ENCODE data around the gene ARFGAP2.

Gene ARFGAP2

DNA sequence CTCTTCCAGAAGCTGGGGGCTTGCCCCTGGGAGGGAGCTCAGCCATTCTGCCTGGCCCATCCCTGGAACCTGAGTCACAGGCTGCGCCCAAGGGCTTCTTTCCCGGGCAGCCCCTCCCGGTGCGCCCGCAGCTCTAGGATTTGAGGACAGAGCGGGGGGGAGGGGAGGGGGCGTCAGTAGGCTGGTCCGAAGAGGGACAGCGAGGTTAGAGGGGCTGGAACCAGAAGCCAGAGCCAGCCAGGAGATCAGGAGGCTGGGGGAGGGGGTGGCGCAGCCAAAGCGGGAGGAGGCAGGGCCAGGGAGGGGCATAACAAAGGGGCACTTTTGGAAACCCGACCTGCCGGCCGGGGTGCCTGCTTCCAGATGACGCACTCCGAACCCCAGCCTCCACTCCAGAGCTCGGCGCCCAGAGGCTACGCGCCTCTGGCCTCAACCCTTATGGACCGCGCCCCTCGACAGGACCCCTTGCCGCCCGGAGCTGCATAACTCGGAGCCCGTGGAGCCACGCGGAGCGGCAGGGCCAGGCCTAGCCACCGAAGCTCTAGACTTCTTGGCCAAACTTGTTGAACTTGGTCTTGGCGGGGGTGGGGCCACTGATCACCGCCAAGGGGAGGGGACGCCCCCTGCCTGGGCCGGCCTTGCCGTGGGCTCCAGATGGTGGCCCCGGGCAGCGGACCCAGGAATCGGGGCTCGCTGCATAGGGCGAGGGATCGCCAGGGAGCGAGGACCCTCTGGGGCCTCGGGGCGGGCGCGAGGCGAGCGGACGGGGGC lies 8.8 kb upstream of the ARFGAP2 start (continued):
- TF ChIP-seq, protein P1, sequence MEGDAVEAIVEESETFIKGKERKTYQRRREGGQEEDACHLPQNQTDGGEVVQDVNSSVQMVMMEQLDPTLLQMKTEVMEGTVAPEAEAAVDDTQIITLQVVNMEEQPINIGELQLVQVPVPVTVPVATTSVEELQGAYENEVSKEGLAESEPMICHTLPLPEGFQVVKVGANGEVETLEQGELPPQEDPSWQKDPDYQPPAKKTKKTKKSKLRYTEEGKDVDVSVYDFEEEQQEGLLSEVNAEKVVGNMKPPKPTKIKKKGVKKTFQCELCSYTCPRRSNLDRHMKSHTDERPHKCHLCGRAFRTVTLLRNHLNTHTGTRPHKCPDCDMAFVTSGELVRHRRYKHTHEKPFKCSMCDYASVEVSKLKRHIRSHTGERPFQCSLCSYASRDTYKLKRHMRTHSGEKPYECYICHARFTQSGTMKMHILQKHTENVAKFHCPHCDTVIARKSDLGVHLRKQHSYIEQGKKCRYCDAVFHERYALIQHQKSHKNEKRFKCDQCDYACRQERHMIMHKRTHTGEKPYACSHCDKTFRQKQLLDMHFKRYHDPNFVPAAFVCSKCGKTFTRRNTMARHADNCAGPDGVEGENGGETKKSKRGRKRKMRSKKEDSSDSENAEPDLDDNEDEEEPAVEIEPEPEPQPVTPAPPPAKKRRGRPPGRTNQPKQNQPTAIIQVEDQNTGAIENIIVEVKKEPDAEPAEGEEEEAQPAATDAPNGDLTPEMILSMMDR (tag by site-specific recombination; IDR thresholded peaks at IDR 0.05): no peak
- TF ChIP-seq GLI2 (tag by site-specific recombination; IDR thresholded peaks at IDR 0.05; ENCODE audit: borderline replicate concordance, low read depth): no peak
- TF ChIP-seq, protein P2, sequence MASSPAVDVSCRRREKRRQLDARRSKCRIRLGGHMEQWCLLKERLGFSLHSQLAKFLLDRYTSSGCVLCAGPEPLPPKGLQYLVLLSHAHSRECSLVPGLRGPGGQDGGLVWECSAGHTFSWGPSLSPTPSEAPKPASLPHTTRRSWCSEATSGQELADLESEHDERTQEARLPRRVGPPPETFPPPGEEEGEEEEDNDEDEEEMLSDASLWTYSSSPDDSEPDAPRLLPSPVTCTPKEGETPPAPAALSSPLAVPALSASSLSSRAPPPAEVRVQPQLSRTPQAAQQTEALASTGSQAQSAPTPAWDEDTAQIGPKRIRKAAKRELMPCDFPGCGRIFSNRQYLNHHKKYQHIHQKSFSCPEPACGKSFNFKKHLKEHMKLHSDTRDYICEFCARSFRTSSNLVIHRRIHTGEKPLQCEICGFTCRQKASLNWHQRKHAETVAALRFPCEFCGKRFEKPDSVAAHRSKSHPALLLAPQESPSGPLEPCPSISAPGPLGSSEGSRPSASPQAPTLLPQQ (tag by site-specific recombination; IDR thresholded peaks at IDR 0.05): 0 out of 2 replicates have a peak, but pooled peaks have one; percentile 49
- no peak for TF ChIP-seq ZNF221 (tag by site-specific recombination; IDR thresholded peaks at IDR 0.05; ENCODE audit: borderline replicate concordance)
- TF ChIP-seq MZF1 (tag by site-specific recombination; IDR thresholded peaks at IDR 0.05; ENCODE audit: borderline replicate concordance): no peak
- TF ChIP-seq, protein P3, sequence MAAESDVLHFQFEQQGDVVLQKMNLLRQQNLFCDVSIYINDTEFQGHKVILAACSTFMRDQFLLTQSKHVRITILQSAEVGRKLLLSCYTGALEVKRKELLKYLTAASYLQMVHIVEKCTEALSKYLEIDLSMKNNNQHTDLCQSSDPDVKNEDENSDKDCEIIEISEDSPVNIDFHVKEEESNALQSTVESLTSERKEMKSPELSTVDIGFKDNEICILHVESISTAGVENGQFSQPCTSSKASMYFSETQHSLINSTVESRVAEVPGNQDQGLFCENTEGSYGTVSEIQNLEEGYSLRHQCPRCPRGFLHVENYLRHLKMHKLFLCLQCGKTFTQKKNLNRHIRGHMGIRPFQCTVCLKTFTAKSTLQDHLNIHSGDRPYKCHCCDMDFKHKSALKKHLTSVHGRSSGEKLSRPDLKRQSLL (tag by site-specific recombination; IDR thresholded peaks at IDR 0.05): no peak; the same call in 1 of the 2 replicates
- TF ChIP-seq, protein P4, sequence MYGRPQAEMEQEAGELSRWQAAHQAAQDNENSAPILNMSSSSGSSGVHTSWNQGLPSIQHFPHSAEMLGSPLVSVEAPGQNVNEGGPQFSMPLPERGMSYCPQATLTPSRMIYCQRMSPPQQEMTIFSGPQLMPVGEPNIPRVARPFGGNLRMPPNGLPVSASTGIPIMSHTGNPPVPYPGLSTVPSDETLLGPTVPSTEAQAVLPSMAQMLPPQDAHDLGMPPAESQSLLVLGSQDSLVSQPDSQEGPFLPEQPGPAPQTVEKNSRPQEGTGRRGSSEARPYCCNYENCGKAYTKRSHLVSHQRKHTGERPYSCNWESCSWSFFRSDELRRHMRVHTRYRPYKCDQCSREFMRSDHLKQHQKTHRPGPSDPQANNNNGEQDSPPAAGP (tag by site-specific recombination; IDR thresholded peaks at IDR 0.05): peak; percentile 75
- no peak for TF ChIP-seq ZNF654 (tag by site-specific recombination; IDR thresholded peaks at IDR 0.05; ENCODE audit: low read depth)
- TF ChIP-seq ZBTB7A (tag by site-specific recombination; IDR thresholded peaks at IDR 0.05; ENCODE audit: low read depth): no peak
- TF ChIP-seq WT1 (tag by site-specific recombination; IDR thresholded peaks at IDR 0.05): peak; percentile 37; the same call in 1 of the 2 replicates
- TF ChIP-seq ZNF223 (tag by site-specific recombination; IDR thresholded peaks at IDR 0.05): no peak
- TF ChIP-seq, protein P5, sequence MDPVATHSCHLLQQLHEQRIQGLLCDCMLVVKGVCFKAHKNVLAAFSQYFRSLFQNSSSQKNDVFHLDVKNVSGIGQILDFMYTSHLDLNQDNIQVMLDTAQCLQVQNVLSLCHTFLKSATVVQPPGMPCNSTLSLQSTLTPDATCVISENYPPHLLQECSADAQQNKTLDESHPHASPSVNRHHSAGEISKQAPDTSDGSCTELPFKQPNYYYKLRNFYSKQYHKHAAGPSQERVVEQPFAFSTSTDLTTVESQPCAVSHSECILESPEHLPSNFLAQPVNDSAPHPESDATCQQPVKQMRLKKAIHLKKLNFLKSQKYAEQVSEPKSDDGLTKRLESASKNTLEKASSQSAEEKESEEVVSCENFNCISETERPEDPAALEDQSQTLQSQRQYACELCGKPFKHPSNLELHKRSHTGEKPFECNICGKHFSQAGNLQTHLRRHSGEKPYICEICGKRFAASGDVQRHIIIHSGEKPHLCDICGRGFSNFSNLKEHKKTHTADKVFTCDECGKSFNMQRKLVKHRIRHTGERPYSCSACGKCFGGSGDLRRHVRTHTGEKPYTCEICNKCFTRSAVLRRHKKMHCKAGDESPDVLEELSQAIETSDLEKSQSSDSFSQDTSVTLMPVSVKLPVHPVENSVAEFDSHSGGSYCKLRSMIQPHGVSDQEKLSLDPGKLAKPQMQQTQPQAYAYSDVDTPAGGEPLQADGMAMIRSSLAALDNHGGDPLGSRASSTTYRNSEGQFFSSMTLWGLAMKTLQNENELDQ (tag by site-specific recombination; IDR thresholded peaks at IDR 0.05; ENCODE audit: low read depth): no peak
- TF ChIP-seq ZNF76 (tag by site-specific recombination; IDR thresholded peaks at IDR 0.05; ENCODE audit: borderline replicate concordance, low read depth): no peak
- no peak for TF ChIP-seq ZNF843 (tag by site-specific recombination; IDR thresholded peaks at IDR 0.05)
- no peak for TF ChIP-seq ZNF146 (tag by site-specific recombination; IDR thresholded peaks at IDR 0.05)
- no peak for TF ChIP-seq ZNF324 (tag by site-specific recombination; IDR thresholded peaks at IDR 0.05)
- TF ChIP-seq ZNF19 (tag by site-specific recombination; IDR thresholded peaks at IDR 0.05; ENCODE audit: low read depth): no peak
- no peak for TF ChIP-seq ZNF792 (tag by site-specific recombination; IDR thresholded peaks at IDR 0.05)
- TF ChIP-seq ZEB2 (tag by site-specific recombination; IDR thresholded peaks at IDR 0.05): peak; percentile 34; the same call in 1 of the 2 replicates
- TF ChIP-seq MYNN (tag by site-specific recombination; IDR thresholded peaks at IDR 0.05; ENCODE audit: borderline replicate concordance): no peak
- no peak for TF ChIP-seq SALL2 (tag by site-specific recombination; IDR thresholded peaks at IDR 0.05; ENCODE audit: borderline replicate concordance)
- TF ChIP-seq GLIS2 (tag by site-specific recombination; IDR thresholded peaks at IDR 0.05): peak; percentile 75
- no peak; the same call in 1 of the 2 replicates for TF ChIP-seq ZSCAN30 (tag by site-specific recombination; IDR thresholded peaks at IDR 0.05)
- TF ChIP-seq ZNF629 (tag by site-specific recombination; IDR thresholded peaks at IDR 0.05): peak; percentile 45
- TF ChIP-seq KLF9 (tag by site-specific recombination; IDR thresholded peaks at IDR 0.05; ENCODE audit: low read depth): 0 out of 2 replicates have a peak, but pooled peaks have one; percentile 20
- TF ChIP-seq ZNF37A (tag by site-specific recombination; IDR thresholded peaks at IDR 0.05): no peak
- peak; percentile 54 for TF ChIP-seq KLF1 (tag by site-specific recombination; IDR thresholded peaks at IDR 0.05)
- no peak for TF ChIP-seq ZNF660 (tag by site-specific recombination; IDR thresholded peaks at IDR 0.05)
- TF ChIP-seq SP7 (tag by site-specific recombination; IDR thresholded peaks at IDR 0.05): 0 out of 2 replicates have a peak, but pooled peaks have one; percentile 27
- 0 out of 2 replicates have a peak, but pooled peaks have one; percentile 27 for TF ChIP-seq ZNF341 (tag by site-specific recombination; IDR thresholded peaks at IDR 0.05; ENCODE audit: low read depth)
- TF ChIP-seq, protein P6, sequence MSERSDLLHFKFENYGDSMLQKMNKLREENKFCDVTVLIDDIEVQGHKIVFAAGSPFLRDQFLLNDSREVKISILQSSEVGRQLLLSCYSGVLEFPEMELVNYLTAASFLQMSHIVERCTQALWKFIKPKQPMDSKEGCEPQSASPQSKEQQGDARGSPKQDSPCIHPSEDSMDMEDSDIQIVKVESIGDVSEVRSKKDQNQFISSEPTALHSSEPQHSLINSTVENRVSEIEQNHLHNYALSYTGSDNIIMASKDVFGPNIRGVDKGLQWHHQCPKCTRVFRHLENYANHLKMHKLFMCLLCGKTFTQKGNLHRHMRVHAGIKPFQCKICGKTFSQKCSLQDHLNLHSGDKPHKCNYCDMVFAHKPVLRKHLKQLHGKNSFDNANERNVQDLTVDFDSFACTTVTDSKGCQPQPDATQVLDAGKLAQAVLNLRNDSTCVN (tag by site-specific recombination; optimal IDR thresholded peaks at IDR 0.05): peak; percentile 36

Data from HEK293 (cell line).